GM19240 (cell line): Measurements from ENCODE around the gene FAM193B.
"Not testable (repeated sequence)": the region's sequence is repeated elsewhere in the genome, so short reads cannot be mapped to it uniquely, and the experiment has no call there.

Experiments used
- DNase-seq: peaks from one replicate; pipeline ENCODE4 v3.0.0; 2011; ENCODE audit warnings: low spot score; ENCODE audit not compliant: insufficient read length

FAM193B gene

DNA sequence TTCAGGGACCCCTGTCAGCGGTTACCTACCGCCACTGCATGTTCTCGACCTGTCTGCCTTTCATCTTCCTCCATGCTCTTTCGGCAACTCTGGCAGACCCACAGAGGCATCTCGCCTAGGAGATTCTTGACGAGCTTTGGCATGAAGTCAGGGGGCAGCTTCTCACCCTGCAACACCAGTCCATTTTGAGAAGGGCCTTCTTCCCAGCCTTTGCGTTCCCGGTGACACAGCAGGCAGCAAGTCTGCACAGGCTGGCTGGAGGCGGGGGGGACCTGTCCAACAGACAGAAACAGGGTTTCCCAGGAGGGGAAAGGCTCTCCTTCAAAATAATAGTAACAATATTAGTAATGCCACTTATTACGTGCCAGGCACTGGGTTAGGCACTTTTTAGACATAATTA, 15.5 kb downstream of the FAM193B start:
- no peak for DNase-seq

- DNase-seq = no peak
Measured at GRCh38 chr5:177537389-177538361, 16.7 kb downstream of the FAM193B start.

GRCh38 chr5:177536386-177536785, 18.0 kb downstream of the FAM193B start:
- DNase-seq = no peak

GRCh38 chr5:177535125-177535524, 19.2 kb downstream of the FAM193B start:
- DNase-seq = no peak

GRCh38 chr5:177534433-177534832, 19.9 kb downstream of the FAM193B start:
- DNase-seq = not testable (repeated sequence)

DNA sequence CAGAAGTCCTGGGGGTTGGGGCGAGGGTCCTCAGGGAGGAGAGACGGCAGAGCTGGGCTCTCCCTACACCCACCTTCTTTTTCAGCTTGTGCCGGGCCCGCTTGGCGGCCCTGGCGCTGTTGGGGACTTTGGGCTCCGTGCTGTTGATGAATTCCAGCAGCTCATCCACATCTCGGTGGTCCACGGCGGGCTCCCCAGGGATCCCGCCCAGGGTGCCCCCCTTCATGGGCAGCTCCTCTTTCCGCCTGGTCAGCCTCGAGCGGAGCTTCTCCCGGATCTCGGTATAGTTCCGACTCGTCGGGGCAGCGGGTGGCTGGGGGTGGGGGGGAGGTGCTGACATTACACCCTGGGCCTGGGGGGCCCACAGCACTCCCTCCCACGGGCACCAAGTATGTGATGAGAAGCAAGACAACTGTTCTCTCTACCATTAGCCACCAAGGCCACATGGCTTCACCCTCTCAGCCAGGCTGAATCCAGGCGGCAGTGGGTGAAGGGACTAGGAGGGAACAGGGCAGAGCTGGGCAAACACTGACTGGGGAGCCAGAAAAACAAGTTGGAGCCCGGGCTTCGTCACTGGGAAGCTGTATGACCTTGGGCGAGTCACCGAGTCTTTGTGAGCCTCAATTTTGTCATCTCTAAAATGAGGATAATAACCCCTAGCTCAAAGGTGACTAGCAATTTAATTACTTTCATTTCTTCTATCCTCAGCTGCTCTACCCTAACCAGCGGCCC, 23.0 kb downstream of the FAM193B start:
- DNase-seq = no peak

DNA sequence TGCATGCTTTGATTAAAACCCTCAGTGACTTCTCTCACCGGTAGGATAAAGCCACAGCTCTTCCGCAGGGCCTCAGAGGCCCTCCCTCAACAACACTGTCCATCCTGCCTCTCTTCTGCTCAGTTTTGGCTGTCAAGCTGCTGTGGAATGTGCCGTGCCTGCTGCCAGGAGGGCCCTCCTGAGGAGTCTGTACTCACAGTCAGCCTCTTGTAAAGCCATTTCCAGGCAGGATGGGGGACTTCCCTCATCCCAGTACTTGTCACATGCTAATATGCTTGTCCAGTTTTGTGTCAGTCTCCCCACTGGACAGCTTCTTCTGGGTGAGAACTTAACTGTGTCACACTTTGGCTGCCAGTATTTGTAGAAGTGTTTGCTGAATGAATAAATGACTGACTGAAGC, 23.7 kb downstream of the FAM193B start:
- no peak for DNase-seq

GRCh38 chr5:177529247-177530203, 24.8 kb downstream of the FAM193B start:
- no peak for DNase-seq

DNA sequence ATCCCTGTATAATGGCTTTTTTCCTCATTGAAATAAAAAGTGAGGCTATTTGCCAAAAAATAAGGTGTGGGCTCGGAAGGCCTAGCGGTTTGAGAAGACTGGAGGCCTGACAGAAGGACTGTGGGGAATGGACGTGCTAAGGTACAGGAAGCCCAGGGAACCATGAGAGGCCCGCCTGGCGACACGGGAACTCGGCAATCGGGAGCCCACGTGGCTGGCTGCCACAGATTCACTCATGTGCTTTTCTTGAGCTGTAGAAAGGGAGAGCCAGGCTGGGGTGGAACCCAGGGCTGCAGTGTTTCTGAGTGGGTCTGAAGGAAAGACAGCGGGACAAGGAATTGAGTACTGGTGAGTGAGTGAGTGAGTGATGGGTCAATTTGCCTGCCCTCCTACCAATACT, 25.7 kb downstream of the FAM193B start:
- no peak for DNase-seq

DNA sequence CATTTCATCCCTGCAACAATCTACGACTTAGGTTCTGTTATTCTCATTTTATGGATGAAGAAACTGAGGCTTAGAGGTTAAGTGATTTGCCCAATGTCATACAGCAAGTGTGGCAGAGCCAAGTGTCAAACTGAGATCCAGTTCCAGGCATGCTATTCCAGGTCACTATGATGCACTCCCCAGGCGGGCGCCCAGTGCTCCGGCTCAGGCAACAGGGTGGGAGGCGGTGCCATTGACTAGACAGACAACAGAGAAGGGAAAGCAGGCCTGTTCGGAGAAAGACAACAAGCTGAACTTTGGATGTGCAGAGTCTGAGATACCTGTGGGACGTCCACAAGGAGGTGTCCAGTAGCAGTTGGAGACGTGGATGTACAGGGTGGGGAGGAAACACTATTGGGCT, 26.8 kb downstream of the FAM193B start:
- DNase-seq = no peak

- no peak for DNase-seq
Measured at GRCh38 chr5:177526791-177527190, 27.6 kb downstream of the FAM193B start.

DNA sequence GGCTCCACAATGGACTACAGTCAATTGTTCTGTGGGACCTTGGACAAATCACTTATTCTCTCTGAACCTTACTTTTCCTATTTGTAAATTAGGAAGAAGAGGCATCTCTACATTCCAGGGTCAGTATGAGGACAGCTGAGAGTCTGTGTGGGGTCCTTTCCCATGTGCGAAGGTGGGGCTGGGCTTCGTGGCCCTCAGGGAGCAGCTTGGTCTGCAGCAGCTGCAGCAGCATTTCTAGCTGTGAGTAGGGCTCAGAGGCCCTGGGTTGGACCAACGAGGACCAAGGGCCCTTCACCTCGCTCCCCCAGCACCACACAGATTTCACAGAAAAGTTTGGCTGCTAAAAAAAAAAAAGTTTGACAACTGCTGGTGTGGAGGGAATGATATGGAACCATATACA, 28.2 kb downstream of the FAM193B start:
- no peak for DNase-seq

- no peak for DNase-seq
Measured at GRCh38 chr5:177524941-177525655, 29.3 kb downstream of the FAM193B start.

- no peak for DNase-seq
Measured at GRCh38 chr5:177524539-177524900, 29.8 kb downstream of the FAM193B start.

GRCh38 chr5:177523711-177524538, 30.4 kb downstream of the FAM193B start:
- DNase-seq = no peak

DNA sequence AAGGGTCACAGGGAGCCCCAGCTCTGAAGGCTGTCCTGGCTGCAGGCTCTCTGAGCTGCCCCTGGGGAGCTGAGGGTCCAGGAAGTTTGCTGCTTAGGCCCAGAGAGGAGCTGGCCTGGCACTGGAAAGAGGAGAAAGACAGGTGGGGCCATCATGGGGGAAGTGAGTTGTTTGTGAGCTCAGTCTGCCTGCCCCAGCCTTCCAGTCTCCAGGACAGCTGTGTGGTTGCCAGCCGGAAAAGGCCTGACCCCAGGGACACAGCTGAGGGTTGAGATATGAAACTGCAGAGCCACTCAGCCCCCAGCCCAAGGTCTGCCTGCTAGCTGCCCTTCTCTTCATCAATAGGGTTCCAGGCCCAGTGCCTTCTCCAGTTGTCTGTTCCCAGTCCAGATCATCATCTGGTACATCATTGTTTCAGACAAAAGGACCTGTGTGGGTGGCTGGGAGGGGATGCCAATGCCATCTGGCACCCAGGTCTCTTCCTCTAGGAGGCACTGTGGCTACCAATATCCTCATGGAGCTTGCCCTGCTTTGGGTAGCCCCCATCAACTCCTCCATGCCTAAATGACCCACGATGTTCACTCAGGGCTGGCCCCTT, 33.3 kb downstream of the FAM193B start:
- no peak for DNase-seq

DNA sequence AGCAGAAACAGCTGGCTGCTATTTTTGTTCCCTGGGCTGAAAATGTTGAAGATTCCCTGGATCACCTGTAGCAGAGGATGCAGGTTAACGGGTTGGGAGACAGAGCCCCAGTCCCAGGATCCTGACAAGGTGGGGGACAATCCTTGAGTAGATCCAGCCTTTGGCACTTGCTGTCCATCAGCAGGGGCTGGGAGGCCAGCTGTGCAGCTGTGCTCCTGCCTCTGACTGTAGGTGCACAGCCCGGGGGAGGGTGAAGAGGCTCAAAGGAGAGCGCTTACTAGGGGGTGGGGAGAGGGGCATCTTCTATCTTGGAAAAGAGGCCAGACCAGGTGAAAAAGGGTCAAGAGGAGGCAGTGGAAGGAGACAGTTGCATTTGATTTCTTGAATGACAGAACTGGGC, 34.1 kb downstream of the FAM193B start:
- DNase-seq = no peak

GRCh38 chr5:177519463-177520235, 34.7 kb downstream of the FAM193B start:
- DNase-seq = no peak
